Measurements from ENCODE around the gene TMEM115.

The TMEM115 gene

GRCh38 chr3:50375258-50375931 is 16.1 kb upstream of the TMEM115 start:
- no peak for DNase-seq (ENCODE audit: low spot score)

- no peak for DNase-seq (ENCODE audit: low spot score)
These were observed 15.3 kb upstream of the TMEM115 start for GRCh38 chr3:50374363-50375257.

GRCh38 chr3:50373146-50374051 is 14.1 kb upstream of the TMEM115 start:
- no peak for DNase-seq (ENCODE audit: low spot score)

GRCh38 chr3:50372349-50372748 is 13.0 kb upstream of the TMEM115 start:
- no peak for DNase-seq (ENCODE audit: low spot score)

GRCh38 chr3:50371133-50371685 is 11.9 kb upstream of the TMEM115 start:
- DNase-seq (ENCODE audit: low spot score) = no peak

- DNase-seq (ENCODE audit: low spot score) = no peak
These were observed 11.3 kb upstream of the TMEM115 start for GRCh38 chr3:50370594-50370993.

- DNase-seq (ENCODE audit: low spot score) = no peak
These were observed 9.8 kb upstream of the TMEM115 start for GRCh38 chr3:50369012-50369670.

- DNase-seq (ENCODE audit: low spot score) = no peak
These were observed 6.5 kb upstream of the TMEM115 start for GRCh38 chr3:50365842-50366220.

- DNase-seq (ENCODE audit: low spot score) = peak; percentile 70
These were observed 5.9 kb upstream of the TMEM115 start for GRCh38 chr3:50365080-50365841.

GRCh38 chr3:50364573-50365079 is 5.3 kb upstream of the TMEM115 start:
- DNase-seq (ENCODE audit: low spot score) = no peak

- no peak for DNase-seq (ENCODE audit: low spot score)
These were observed 414 bp upstream of the TMEM115 start for GRCh38 chr3:50359760-50360110.

- no peak for DNase-seq (ENCODE audit: low spot score)
These were observed 888 bp downstream of the TMEM115 start for GRCh38 chr3:50358355-50358910.

GRCh38 chr3:50357481-50357880 is 1.8 kb downstream of the TMEM115 start:
- no peak for DNase-seq (ENCODE audit: low spot score)

GRCh38 chr3:50356553-50356952 is 2.8 kb downstream of the TMEM115 start:
- DNase-seq (ENCODE audit: low spot score) = no peak

- DNase-seq (ENCODE audit: low spot score) = no peak
These were observed 3.3 kb downstream of the TMEM115 start for GRCh38 chr3:50355829-50356552.

- no peak for DNase-seq (ENCODE audit: low spot score)
These were observed 4.5 kb downstream of the TMEM115 start for GRCh38 chr3:50354850-50355249.

- no peak for DNase-seq (ENCODE audit: low spot score)
These were observed 5.0 kb downstream of the TMEM115 start for GRCh38 chr3:50354186-50354764.

- no peak for DNase-seq (ENCODE audit: low spot score)
These were observed 5.9 kb downstream of the TMEM115 start for GRCh38 chr3:50353245-50354004.
